ENCODE data around the gene GRIN2D.

Gene GRIN2D

GRCh38 chr19:48363500-48363809, 30.0 kb upstream of the GRIN2D start (continued):
- TF ChIP-seq ZBTB44 (tag by site-specific recombination; IDR thresholded peaks at IDR 0.05) = no peak
- TF ChIP-seq ZNF549 (tag by site-specific recombination; IDR thresholded peaks at IDR 0.05) = no peak
- no peak for TF ChIP-seq ZNF394 (tag by site-specific recombination; IDR thresholded peaks at IDR 0.05; ENCODE audit: borderline replicate concordance)
- TF ChIP-seq ZNF16 (tag by site-specific recombination; IDR thresholded peaks at IDR 0.05; ENCODE audit: low read depth) = no peak
- TF ChIP-seq GLI4 (tag by site-specific recombination; IDR thresholded peaks at IDR 0.05) = 0 out of 2 replicates have a peak, but pooled peaks have one; percentile 68
- TF ChIP-seq ZBTB20 (tag by site-specific recombination; IDR thresholded peaks at IDR 0.05) = peak; percentile 43; the same call in 1 of the 2 replicates
- TF ChIP-seq ZFP3 (tag by site-specific recombination; IDR thresholded peaks at IDR 0.05; ENCODE audit: low read depth) = no peak
- no peak for TF ChIP-seq ZNF791 (tag by site-specific recombination; IDR thresholded peaks at IDR 0.05)
- TF ChIP-seq ZSCAN18 (tag by site-specific recombination; IDR thresholded peaks at IDR 0.05) = no peak
- peak; percentile 97 for TF ChIP-seq BCL11A (tag by site-specific recombination; IDR thresholded peaks at IDR 0.05; ENCODE audit: low read depth)
- TF ChIP-seq ZNF280D (tag by site-specific recombination; IDR thresholded peaks at IDR 0.05) = 0 out of 2 replicates have a peak, but pooled peaks have one; percentile 22
- TF ChIP-seq ZNF792 (tag by site-specific recombination; IDR thresholded peaks at IDR 0.05) = peak; percentile 90
- TF ChIP-seq ZBTB6 (tag by site-specific recombination; IDR thresholded peaks at IDR 0.05) = no peak
- no peak for TF ChIP-seq ZNF426 (tag by site-specific recombination; IDR thresholded peaks at IDR 0.05)
- peak; percentile 74 for TF ChIP-seq SCRT2 (tag by site-specific recombination; IDR thresholded peaks at IDR 0.05)
- 0 out of 2 replicates have a peak, but pooled peaks have one; percentile 4 for TF ChIP-seq REPIN1 (tag by site-specific recombination; IDR thresholded peaks at IDR 0.05; ENCODE audit: low read depth)
- no peak for TF ChIP-seq PRDM6 (tag by site-specific recombination; IDR thresholded peaks at IDR 0.05)
- no peak for TF ChIP-seq ZBTB26 (tag by site-specific recombination; optimal IDR thresholded peaks at IDR 0.05)
- TF ChIP-seq ZNF610 (tag by site-specific recombination; IDR thresholded peaks at IDR 0.05; ENCODE audit: borderline replicate concordance) = 0 out of 2 replicates have a peak, but pooled peaks have one; percentile 36
- TF ChIP-seq ZNF701 (tag by site-specific recombination; IDR thresholded peaks at IDR 0.05) = 0 out of 2 replicates have a peak, but pooled peaks have one; percentile 35
- peak; percentile 66; the same call in 1 of the 2 replicates for TF ChIP-seq ZFP69B (tag by site-specific recombination; IDR thresholded peaks at IDR 0.05)
- TF ChIP-seq OVOL3 (tag by site-specific recombination; IDR thresholded peaks at IDR 0.05) = 0 out of 2 replicates have a peak, but pooled peaks have one; percentile 65
- TF ChIP-seq ZNF623 (tag by site-specific recombination; IDR thresholded peaks at IDR 0.05) = 0 out of 2 replicates have a peak, but pooled peaks have one; percentile 12
- no peak for TF ChIP-seq SP3 (tag by site-specific recombination; IDR thresholded peaks at IDR 0.05)
- peak; percentile 67 for TF ChIP-seq ZBTB8A (tag by site-specific recombination; IDR thresholded peaks at IDR 0.05)
- no peak for TF ChIP-seq ZNF677 (tag by site-specific recombination; IDR thresholded peaks at IDR 0.05)
- no peak for TF ChIP-seq ZNF707 (tag by site-specific recombination; IDR thresholded peaks at IDR 0.05)
- TF ChIP-seq ZFP41 (tag by site-specific recombination; IDR thresholded peaks at IDR 0.05; ENCODE audit: borderline replicate concordance) = no peak
- peak; percentile 21; the same call in 1 of the 2 replicates for TF ChIP-seq ZNF2 (tag by site-specific recombination; IDR thresholded peaks at IDR 0.05)
